A673 (cell line): ENCODE data around the gene CWF19L2.
"Not testable (repeated sequence)": the region's sequence is repeated elsewhere in the genome, so short reads cannot be mapped to it uniquely, and the experiment has no call there.

Experiments used
- CTCF ChIP-seq: fragments of 300-800, 200-600 bp; sonication (generic); conservative IDR thresholded peaks from 2 replicates; pipeline ENCODE4 v1.5.1; 2017; ENCODE audit warnings: low read depth, mild to moderate bottlenecking, antibody characterized with exemption, low read length, moderate library complexity, mixed read lengths
- EZH2 ChIP-seq: fragments of 200-600 bp; sonication (generic); IDR thresholded peaks from 2 replicates; pipeline ENCODE4 v1.6.1; 2017; ENCODE audit warnings: borderline replicate concordance, low read depth, mild to moderate bottlenecking, mixed read lengths, antibody characterized with exemption, low read length; ENCODE audit not compliant: poor library complexity, severe bottlenecking

- TF ChIP-seq CTCF, EZH2: not testable (repeated sequence)
Observed at GRCh38 chr11:107497371-107497770, 39.7 kb upstream of the CWF19L2 start.
